Measurements from ENCODE around the gene TNIP1.

TNIP1 gene

GRCh38 chr5:151104795-151105194, 24.0 kb upstream of the TNIP1 start:
- H3K4me3 ChIP-seq (ENCODE audit: low read depth, low read length) = no peak overlapping the region
- H3K9ac ChIP-seq (ENCODE audit: low read depth, low read length) = no peak overlapping the region
- H3K4me1 ChIP-seq (ENCODE audit: control insufficient read depth, insufficient read depth, low read length) = no peaks in the 10 kb centered on the region
- no peaks in the 10 kb centered on the region for H3K9me3 ChIP-seq (ENCODE audit: control insufficient read depth, insufficient read depth, low read length)
- no peaks in the 10 kb centered on the region for H3K27me3 ChIP-seq (ENCODE audit: control insufficient read depth, insufficient read depth, low read length)
- H3K36me3 ChIP-seq (ENCODE audit: control insufficient read depth, insufficient read depth, low read length) = peaks cover 24% of the 10 kb centered on the region

DNA sequence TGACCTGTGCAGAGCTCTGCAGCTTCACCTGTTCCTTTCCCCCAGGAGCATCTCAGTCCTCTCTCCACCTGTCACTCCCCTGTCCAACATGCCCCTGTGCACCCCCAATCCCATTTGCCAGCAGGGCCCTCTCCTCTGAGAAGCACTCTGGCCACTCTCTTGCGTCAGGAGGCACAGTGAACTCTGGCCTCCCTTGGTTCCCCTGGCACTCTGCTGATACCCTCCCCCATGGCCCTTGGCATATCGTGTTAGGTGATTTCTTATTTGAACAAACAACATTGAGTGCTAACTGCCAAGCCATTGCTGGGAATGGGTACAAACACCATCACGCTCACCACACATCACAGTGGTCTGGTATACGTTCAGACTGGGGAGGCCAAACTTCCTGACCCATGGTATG, 20.9 kb upstream of the TNIP1 start:
- no peak overlapping the region for H3K4me3 ChIP-seq (ENCODE audit: low read depth, low read length)
- no peaks in the 10 kb centered on the region for H3K4me1 ChIP-seq (ENCODE audit: control insufficient read depth, insufficient read depth, low read length)
- H3K27me3 ChIP-seq (ENCODE audit: control insufficient read depth, insufficient read depth, low read length) = no peaks in the 10 kb centered on the region
- H3K9ac ChIP-seq (ENCODE audit: low read depth, low read length) = no peak overlapping the region
- H3K36me3 ChIP-seq (ENCODE audit: control insufficient read depth, insufficient read depth, low read length) = peaks cover 13% of the 10 kb centered on the region
- H3K9me3 ChIP-seq (ENCODE audit: control insufficient read depth, insufficient read depth, low read length) = no peaks in the 10 kb centered on the region

GRCh38 chr5:151101151-151101550, 20.3 kb upstream of the TNIP1 start:
- H3K4me1 ChIP-seq (ENCODE audit: control insufficient read depth, insufficient read depth, low read length) = no peaks in the 10 kb centered on the region
- H3K9ac ChIP-seq (ENCODE audit: low read depth, low read length) = no peak overlapping the region
- no peak overlapping the region for H3K4me3 ChIP-seq (ENCODE audit: low read depth, low read length)
- no peaks in the 10 kb centered on the region for H3K27me3 ChIP-seq (ENCODE audit: control insufficient read depth, insufficient read depth, low read length)
- H3K9me3 ChIP-seq (ENCODE audit: control insufficient read depth, insufficient read depth, low read length) = no peaks in the 10 kb centered on the region
- peaks cover 13% of the 10 kb centered on the region for H3K36me3 ChIP-seq (ENCODE audit: control insufficient read depth, insufficient read depth, low read length)

DNA sequence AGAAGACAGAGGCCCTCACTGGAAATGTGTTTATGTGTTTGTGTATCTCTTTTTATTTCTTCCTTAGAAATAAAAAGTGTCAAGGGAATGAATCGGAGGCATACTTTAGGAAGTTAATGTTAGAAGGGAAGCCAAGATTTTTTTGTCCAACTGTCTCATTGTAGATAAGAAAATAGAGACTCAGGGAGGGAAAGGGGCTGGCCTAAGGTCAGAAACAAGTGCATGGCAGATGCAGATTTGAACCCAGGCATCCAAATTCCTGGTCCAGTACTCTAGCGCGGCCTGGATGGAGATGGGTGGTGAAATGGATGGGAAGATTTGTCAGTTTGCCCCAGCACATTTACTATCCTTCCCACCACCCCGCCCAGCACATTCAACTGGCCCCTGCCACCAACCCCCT, 19.8 kb upstream of the TNIP1 start:
- H3K36me3 ChIP-seq (ENCODE audit: control insufficient read depth, insufficient read depth, low read length) = peaks cover 13% of the 10 kb centered on the region
- no peaks in the 10 kb centered on the region for H3K4me1 ChIP-seq (ENCODE audit: control insufficient read depth, insufficient read depth, low read length)
- H3K9me3 ChIP-seq (ENCODE audit: control insufficient read depth, insufficient read depth, low read length) = no peaks in the 10 kb centered on the region
- no peak overlapping the region for H3K9ac ChIP-seq (ENCODE audit: low read depth, low read length)
- H3K4me3 ChIP-seq (ENCODE audit: low read depth, low read length) = no peak overlapping the region
- H3K27me3 ChIP-seq (ENCODE audit: control insufficient read depth, insufficient read depth, low read length) = no peaks in the 10 kb centered on the region

- H3K9ac ChIP-seq (ENCODE audit: low read depth, low read length) = no peak overlapping the region
- no peaks in the 10 kb centered on the region for H3K27me3 ChIP-seq (ENCODE audit: control insufficient read depth, insufficient read depth, low read length)
- peaks cover 3% of the 10 kb centered on the region for H3K36me3 ChIP-seq (ENCODE audit: control insufficient read depth, insufficient read depth, low read length)
- no peak overlapping the region for H3K4me3 ChIP-seq (ENCODE audit: low read depth, low read length)
- no peaks in the 10 kb centered on the region for H3K9me3 ChIP-seq (ENCODE audit: control insufficient read depth, insufficient read depth, low read length)
- H3K4me1 ChIP-seq (ENCODE audit: control insufficient read depth, insufficient read depth, low read length) = peaks cover under 1% of the 10 kb centered on the region
Measured at GRCh38 chr5:151098768-151099121, 17.9 kb upstream of the TNIP1 start.

GRCh38 chr5:151097820-151098767, 17.3 kb upstream of the TNIP1 start:
- Histone ChIP-seq H3K9ac (ENCODE audit: low read depth, low read length) (no peak overlapping the region), H3K4me1 (ENCODE audit: control insufficient read depth, insufficient read depth, low read length) (peaks cover 5% of the 10 kb centered on the region), H3K36me3 (ENCODE audit: control insufficient read depth, insufficient read depth, low read length) (peaks cover 3% of the 10 kb centered on the region), H3K9me3 (ENCODE audit: control insufficient read depth, insufficient read depth, low read length) (no peaks in the 10 kb centered on the region), H3K27me3 (ENCODE audit: control insufficient read depth, insufficient read depth, low read length) (no peaks in the 10 kb centered on the region), H3K4me3 (ENCODE audit: low read depth, low read length) (no peak overlapping the region)

- H3K4me3 ChIP-seq (ENCODE audit: low read depth, low read length) = no peak overlapping the region
- no peaks in the 10 kb centered on the region for H3K27me3 ChIP-seq (ENCODE audit: control insufficient read depth, insufficient read depth, low read length)
- no peak overlapping the region for H3K9ac ChIP-seq (ENCODE audit: low read depth, low read length)
- no peaks in the 10 kb centered on the region for H3K9me3 ChIP-seq (ENCODE audit: control insufficient read depth, insufficient read depth, low read length)
- peaks cover 5% of the 10 kb centered on the region for H3K4me1 ChIP-seq (ENCODE audit: control insufficient read depth, insufficient read depth, low read length)
- peaks cover 3% of the 10 kb centered on the region for H3K36me3 ChIP-seq (ENCODE audit: control insufficient read depth, insufficient read depth, low read length)
Measured at GRCh38 chr5:151097061-151097460, 16.2 kb upstream of the TNIP1 start.

DNA sequence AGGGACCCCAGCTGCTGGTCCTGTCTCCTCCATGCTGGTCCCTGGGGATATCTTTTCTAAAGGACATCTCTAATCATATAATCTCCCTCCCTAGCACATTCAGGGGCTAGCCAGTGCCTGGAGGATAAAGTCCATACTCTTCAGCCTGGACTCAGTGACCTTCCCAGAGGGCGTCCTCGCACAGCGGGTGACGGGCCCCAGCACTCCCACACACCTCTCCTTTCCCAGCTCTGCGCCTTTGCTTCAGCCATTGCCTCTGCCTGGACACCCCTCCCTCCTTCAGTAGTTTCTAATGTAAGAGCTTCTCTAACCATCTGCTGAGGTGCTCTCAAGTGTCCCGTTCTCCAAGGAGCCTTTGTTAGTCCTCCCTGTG, 15.2 kb upstream of the TNIP1 start:
- Histone ChIP-seq H3K4me1 (ENCODE audit: control insufficient read depth, insufficient read depth, low read length) (peaks cover 5% of the 10 kb centered on the region), H3K27me3 (ENCODE audit: control insufficient read depth, insufficient read depth, low read length) (no peaks in the 10 kb centered on the region), H3K36me3 (ENCODE audit: control insufficient read depth, insufficient read depth, low read length) (no peaks in the 10 kb centered on the region), H3K4me3 (ENCODE audit: low read depth, low read length) (no peak overlapping the region), H3K9ac (ENCODE audit: low read depth, low read length) (no peak overlapping the region), H3K9me3 (ENCODE audit: control insufficient read depth, insufficient read depth, low read length) (no peaks in the 10 kb centered on the region)

DNA sequence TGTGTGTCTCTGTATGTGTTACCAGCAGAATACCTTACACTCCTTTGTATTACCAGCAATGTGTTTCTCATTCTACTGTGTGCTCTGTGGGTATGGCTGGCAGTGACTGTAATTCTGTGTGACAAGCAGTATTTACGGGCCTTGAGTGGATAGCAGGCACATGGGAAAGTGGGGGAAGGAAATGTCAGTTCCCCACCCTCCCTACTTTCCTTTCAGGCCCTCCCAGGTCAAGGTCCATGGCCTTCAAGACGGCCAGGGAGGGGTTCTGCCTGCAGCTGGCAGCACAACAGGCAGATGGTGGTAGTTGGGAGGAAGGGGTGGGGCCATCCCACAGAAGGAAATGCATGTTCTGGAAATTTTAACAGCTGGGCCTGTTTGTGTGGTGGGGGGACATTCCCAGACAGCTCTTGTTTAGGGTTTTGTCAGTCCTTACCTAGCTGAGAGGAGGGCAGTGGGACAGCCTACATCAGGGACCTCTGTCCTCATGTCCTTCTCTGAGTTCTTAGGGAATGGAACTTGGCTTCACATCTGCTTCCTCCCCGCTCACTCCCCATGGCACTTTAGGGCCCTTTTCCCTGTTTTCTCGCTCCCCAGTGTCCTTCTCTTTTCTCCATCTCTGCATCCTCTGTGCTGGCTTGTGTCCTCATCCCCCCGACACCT, 14.6 kb upstream of the TNIP1 start:
- H3K9ac ChIP-seq (ENCODE audit: low read depth, low read length) = no peak overlapping the region
- no peak overlapping the region for H3K4me3 ChIP-seq (ENCODE audit: low read depth, low read length)
- no peaks in the 10 kb centered on the region for H3K36me3 ChIP-seq (ENCODE audit: control insufficient read depth, insufficient read depth, low read length)
- peaks cover 5% of the 10 kb centered on the region for H3K4me1 ChIP-seq (ENCODE audit: control insufficient read depth, insufficient read depth, low read length)
- H3K27me3 ChIP-seq (ENCODE audit: control insufficient read depth, insufficient read depth, low read length) = no peaks in the 10 kb centered on the region
- no peaks in the 10 kb centered on the region for H3K9me3 ChIP-seq (ENCODE audit: control insufficient read depth, insufficient read depth, low read length)

DNA sequence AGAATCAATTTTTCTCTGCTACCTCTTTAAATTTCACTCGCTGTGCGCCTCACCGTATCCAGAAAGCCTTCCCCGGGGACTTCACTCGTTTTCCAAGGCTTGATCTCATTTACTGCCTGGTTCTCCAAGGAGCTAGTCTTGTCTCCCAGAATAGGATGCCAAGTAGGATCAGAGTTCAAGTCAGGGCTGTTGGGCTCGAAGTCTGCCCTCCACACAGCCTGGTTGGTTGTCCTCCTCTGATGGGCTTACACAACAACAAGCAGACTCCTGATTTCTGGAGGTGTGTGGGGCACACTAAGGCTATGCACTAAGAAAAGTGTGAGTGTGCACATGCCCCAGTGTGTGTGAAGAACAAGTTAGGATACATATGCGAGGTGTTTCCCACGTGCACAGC, 14.0 kb upstream of the TNIP1 start:
- H3K9me3 ChIP-seq (ENCODE audit: control insufficient read depth, insufficient read depth, low read length) = no peaks in the 10 kb centered on the region
- H3K36me3 ChIP-seq (ENCODE audit: control insufficient read depth, insufficient read depth, low read length) = no peaks in the 10 kb centered on the region
- no peak overlapping the region for H3K9ac ChIP-seq (ENCODE audit: low read depth, low read length)
- no peaks in the 10 kb centered on the region for H3K27me3 ChIP-seq (ENCODE audit: control insufficient read depth, insufficient read depth, low read length)
- H3K4me1 ChIP-seq (ENCODE audit: control insufficient read depth, insufficient read depth, low read length) = peaks cover 5% of the 10 kb centered on the region
- no peak overlapping the region for H3K4me3 ChIP-seq (ENCODE audit: low read depth, low read length)

GRCh38 chr5:151094030-151094851, 13.4 kb upstream of the TNIP1 start:
- Histone ChIP-seq H3K9me3 (ENCODE audit: control insufficient read depth, insufficient read depth, low read length) (no peaks in the 10 kb centered on the region), H3K27me3 (ENCODE audit: control insufficient read depth, insufficient read depth, low read length) (no peaks in the 10 kb centered on the region), H3K36me3 (ENCODE audit: control insufficient read depth, insufficient read depth, low read length) (no peaks in the 10 kb centered on the region), H3K4me1 (ENCODE audit: control insufficient read depth, insufficient read depth, low read length) (peaks cover 5% of the 10 kb centered on the region), H3K9ac (ENCODE audit: low read depth, low read length) (no peak overlapping the region), H3K4me3 (ENCODE audit: low read depth, low read length) (no peak overlapping the region)

Measured in iPS-15b (cell line).